NOMO-1 treated with DMSO at 0.1 percent for 48 hours (cell line): ENCODE results near the gene KYAT1.
"Not testable (repeated sequence)": the region's sequence is repeated elsewhere in the genome, so short reads cannot be mapped to it uniquely, and the experiment has no call there.

ENCODE experiments used
- DNase-seq: peaks from one replicate; lab custom pipeline; 2025; ENCODE audit not compliant: unreplicated experiment; lab: John Stamatoyannopoulos, UW

The KYAT1 gene

DNA sequence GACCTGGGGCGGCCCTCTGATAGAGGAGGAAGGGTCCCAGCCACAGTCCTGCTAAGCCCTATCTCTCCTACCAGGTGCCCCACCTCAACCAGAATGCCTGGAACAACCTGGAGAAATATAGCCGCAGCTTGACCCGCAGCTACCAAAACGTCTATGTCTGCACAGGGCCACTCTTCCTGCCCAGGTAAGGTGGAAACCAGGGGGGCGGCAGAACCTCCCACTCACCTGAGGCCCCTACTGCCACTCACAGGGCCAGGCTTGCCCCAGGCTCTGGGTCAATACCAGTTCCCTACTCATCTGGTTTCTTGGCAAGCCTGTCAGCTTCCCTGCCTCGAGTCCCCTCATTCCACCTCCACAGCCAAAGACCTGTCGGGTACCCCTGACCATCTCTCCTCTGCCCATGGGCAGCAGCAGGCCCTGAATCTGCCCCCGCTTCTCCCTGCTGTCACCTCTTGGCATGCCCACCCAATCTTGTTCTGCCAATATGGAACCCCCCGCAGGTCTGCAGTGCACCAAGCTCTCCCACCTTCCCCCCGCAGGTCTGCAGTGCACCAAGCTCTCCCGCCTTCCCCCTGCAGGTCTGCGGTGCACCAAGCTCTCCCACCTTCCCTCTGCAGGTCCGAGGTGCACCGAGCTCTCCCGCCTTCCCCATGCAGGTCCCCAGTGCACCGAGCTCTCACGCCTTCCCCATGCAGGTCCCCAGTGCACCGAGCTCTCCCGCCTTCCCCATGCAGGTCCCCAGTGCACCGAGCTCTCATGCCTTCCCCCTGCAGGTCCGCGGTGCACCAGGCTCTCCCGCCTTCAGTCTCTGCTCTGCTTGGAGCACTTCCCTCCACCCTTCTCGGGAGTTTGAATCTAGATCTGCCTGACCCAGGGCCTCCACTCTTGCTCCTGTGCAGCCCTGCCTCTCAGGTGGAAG lies 60.8 kb downstream of the KYAT1 start:
- no peak for DNase-seq

DNA sequence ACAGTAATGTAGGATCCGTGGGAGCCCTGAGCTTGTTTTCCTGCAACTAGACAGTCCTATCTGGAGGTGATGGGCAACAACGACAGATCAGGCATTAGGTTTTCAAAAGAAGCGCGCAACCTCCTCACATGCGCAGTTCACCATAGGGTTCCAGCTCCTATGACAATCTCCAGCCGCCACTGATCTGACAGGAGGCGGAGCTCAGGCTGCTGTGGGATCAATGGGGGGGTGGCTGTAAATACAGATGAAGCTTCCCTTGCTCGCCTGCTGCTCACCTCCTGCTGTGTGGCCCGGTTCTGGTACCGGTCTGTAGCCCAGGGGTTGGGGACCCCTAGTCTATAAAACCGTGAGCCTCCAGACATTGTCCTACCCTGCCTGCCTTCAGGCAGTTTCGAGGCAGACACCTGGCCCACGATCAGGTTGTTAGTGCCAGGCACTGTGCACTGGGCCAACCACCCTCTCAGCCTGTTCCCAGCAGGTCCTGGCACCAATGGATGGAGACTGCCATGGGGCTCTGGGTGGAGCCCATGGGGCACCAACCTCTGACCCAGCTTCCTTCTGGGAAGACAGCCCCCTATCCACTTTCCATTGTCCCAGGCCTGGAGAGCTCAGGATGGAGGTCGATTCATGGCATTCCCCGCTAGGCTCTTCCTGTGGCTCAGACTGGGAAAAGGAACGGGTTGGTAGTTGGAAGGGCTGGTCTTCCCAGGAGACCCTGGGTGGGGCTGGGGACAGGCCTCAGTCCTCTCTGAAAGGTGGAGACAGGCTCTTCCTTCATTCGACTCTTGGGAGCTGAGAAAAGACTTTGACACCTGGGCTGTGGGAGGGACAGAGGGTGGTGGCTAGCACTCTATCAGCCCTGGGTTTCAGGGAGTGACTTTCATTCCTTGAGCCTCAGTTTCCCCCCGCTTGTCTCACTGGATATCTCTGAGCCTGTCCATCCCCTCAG lies 61.8 kb downstream of the KYAT1 start:
- no peak for DNase-seq

DNA sequence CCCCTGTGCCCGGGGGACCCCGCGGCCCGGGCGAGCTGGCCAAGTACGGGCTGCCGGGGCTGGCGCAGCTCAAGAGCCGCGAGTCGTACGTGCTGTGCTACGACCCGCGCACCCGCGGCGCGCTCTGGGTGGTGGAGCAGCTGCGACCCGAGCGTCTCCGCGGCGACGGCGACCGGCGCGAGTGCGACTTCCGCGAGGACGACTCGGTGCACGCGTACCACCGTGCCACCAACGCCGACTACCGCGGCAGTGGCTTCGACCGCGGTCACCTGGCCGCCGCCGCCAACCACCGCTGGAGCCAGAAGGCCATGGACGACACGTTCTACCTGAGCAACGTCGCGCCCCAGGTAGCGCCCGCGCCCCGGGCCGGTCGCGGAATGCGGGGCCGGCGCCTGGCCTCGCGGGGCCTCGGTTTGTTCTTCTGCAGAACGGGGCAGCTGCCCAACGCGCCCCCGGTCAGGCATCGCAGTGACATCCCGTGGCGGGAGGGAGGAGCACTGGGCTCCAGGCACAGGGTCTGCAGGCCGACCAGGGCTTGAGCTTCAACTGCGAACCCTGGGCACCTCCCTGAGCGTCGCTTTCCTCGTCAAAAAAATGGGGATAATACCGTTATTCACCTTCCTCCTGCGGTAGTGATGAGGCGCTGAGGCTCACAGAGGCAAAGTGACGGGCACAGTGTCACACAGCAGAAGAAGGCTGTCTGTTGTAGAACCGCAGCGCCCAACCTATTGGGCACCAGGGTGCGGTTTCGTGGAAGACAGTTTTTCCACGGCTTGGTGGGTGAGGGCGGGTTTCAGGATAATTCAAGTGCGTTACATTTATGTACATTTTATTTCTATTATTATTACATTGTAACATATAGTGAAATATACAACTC lies 62.7 kb downstream of the KYAT1 start:
- no peak for DNase-seq

DNA sequence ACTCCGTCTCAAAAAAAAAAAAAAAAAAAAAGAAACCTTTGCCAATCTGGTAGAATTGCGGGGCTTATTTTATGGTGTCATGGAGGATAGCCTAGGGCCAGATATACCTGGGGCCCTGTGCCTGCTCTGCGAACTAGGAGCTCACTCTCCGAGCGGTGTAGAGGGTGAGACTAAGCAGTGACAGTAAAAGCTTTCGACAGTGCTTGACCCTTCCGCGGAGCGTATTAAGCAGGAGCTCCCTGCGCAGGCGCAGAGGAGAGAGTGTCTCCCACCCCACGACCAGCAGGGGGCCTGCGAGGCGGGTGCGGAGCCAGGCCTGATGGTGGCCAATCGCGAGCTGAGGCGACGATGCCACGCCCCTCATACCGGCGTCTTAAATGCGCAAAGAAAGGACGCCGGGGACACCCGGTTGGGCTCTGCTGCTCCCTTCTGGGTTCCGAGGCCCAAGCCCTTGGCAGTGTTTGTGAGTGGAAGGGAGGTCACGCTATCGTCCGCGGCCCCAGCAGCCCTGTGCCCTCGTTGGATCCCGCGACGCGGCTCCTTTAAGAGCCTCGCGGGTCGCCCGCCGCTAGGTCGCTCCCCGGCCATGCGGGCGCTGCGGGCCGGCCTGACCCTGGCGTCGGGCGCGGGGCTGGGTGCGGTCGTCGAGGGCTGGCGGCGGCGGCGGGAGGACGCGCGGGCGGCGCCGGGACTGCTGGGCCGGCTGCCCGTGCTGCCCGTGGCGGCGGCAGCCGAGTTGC lies 63.5 kb downstream of the KYAT1 start, which contains the start of gene ENDOG:
TSS of gene ENDOG (plus strand) at position 402 of the 740 bp plus-strand sequence. CDS start at position 587, 185 bp downstream.
- DNase-seq: peak; percentile 96

DNA sequence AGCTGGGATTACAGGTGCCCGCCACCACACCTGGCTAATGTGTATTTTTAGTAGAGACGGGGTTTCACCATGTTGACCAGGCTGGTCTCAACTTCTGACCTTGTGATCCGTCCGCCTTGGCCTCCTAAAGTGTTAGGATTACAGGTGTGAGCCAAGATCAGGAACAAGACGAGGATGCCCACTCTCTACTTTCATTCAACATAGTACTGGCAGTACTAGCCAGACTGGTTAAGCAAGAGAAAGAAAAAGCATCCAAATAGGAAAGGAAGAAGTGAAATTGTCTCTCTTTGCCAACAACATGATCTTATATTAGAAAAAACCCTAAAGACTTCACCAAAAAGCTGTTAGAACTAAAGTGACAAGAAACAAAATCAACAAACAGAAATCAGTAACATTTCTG lies 70.9 kb downstream of the KYAT1 start:
- no peak for DNase-seq

DNA sequence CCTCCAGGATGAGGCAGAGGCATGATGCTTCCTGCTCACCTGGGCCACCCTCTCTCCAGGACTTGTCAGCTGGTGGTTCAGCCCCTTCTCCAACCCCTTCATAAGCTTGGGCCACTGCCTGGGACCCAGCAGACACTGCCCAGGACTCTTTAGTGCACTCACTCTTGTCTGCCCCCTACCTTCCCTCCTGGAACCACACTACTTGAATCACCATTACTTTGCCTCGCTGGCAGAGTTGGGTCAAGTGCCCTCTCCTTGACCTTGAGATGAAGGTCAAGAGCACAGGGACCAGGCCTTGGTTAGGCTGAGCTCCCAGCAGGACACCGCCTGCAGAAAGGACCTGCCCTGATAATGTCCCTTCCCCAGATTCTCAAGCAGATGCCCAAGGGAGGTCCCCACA lies 71.9 kb downstream of the KYAT1 start:
- no peak for DNase-seq

DNA sequence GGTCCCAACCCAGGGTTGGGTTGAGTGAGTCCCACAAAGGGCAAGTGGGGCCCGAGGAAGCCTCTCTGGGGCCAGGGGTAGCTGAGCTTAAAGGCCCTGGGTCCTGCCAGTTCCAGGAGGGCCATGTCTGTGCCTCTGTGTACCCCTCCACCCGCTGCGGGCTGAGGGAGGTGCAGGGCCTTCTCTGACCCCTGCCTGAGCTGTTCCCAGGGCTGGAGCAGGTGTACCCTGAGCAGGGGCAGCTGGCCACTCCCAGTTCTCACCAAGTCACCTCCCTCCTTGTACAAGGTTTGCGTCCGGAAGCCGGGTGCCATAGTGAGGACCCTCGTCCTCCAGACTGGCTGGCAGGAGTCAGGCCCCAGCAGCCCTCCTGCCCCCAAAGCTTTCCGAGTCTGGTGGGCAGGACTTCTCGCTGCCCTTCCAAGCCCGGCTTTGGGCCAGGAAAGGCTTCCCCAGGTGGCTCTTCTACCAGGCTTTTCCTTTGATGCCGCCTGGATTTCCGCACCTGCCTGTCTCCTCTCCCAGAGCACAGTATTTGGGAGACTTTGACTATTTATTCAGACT lies 72.6 kb downstream of the KYAT1 start:
- no peak for DNase-seq

DNA sequence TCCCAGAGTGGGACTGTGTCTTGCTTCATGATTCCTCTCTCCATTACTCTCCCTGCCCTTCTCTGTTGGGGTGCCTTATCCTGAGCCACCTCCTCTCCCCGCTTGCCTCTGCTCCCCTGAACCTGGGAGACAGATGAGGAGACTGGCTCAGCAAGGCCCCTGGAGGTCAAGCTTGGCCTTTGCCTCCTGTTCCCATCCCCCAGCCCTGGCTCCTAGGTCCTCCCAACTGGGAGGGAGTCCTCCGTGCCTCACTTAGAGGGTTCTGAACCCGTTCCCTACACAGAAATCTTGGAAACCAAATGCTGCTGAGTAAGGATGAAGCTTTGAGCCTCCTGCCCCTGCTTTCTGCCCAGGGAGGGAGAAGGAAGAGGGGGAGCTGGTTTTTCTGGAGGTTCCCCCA lies 73.2 kb downstream of the KYAT1 start:
- DNase-seq: no peak

DNA sequence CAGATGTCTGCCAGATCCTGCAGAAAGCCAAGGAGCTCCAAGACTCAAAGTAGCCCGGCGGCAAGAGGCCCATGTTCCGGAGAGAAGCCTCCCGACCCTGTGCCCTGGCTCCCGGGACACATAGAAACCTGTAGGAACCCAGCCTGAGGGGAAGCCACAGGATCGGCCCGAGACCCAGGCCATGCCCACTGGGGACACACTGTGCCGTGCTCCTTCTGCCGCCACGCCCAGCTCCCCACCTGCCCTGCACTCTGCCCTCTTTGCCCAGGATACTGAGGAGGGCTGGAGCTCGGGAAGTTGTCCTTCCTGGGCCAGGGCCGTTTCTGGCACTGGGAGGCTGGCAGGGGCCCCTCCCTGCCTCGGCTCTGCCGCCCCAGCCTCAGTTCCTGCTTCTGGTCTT lies 73.9 kb downstream of the KYAT1 start:
- no peak for DNase-seq

DNA sequence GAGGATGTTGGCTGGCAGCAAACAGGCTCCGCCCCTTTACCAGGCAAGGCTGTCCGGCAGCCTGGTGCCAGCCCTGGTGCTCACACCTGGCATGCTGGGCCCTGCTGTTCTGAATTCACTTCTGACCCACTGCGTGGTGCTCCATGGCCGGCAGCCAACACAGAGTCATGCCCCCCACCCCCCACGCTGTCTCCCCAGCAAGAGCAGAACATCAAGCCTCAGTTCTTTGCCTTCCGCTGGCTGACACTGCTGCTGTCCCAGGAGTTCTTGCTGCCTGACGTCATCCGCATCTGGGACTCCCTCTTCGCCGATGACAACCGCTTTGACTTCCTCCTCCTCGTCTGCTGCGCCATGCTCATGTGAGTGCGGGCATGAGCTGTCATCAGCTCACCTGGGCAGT lies 76.1 kb downstream of the KYAT1 start:
- no peak for DNase-seq

DNA sequence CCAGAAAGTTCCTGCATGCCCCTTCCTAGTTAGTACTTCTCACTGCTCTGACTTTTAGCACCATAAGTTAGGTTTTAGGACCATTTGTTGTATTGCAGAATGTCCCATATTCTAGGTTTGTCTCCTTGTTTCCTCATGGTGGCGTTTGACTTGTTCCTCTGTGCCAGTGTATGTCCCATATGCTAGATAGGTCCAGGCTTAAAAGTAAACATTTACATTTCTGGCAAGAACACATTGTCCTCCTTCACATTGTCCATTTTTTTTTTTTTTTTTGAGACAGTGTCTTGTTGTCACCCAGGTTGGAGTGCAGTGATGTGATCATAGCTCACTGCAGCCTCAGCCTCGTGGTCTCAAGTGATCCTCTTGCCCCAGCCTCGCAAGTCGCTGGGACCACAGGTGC lies 79.3 kb downstream of the KYAT1 start:
- DNase-seq: no peak

DNA sequence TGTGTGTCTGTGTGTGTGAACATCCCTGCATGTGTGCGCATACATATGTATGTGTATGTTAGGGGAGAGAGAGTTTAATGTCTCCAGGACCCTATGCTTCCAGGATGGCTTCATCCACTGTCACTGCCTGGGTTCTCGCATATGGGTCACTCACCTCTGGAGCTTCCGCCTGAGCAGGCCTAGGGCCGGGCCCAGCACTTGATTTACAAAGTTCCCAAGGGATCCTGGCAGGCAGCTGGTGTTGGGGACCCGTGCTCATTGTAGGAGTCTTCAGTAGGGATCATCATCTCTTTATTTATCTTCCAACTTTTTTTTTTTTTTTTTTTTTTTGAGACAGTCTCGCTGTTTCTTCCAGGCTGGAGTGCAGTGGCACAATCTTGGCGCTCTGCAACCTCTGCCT lies 81.7 kb downstream of the KYAT1 start:
- DNase-seq: no peak

DNA sequence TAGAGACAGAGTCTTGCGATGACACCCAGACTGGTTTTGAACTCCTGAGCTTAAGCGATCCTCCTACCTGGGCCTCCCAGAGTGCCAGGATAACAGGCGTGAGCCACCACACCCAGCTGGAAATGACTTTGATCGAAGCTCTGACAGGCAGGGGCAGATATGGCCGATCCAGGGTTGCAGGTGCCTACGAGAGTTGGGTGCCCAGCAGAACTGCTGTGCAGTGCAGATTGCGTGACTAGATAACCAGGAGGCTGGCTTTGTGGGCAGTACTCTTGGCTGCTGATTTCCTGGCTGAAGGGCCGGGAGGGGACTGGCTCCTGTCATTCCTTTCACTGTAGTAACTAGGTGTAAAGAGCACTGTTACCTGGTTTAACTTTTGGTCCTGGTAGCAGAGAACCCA lies 82.9 kb downstream of the KYAT1 start:
- no peak for DNase-seq

DNA sequence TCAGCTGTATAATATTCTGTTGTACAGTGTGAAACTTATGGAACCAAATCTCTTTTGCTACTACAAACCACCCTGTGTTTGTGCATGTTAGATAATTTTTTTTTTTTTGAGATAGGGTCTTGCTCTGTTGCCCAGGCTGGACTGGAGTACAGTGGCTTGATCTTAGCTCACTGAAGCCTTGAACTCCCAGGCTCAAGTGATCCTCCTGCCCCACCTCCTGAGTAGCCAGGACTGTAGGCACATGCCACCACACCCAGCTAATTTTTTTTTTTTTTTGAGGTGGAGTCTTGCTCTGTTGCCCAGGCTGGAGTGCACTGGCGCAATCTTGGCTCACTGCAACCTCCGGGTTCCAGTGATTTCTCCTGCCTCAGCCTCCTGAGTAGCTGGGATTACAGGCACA lies 86.8 kb downstream of the KYAT1 start:
- not testable (repeated sequence) for DNase-seq

DNA sequence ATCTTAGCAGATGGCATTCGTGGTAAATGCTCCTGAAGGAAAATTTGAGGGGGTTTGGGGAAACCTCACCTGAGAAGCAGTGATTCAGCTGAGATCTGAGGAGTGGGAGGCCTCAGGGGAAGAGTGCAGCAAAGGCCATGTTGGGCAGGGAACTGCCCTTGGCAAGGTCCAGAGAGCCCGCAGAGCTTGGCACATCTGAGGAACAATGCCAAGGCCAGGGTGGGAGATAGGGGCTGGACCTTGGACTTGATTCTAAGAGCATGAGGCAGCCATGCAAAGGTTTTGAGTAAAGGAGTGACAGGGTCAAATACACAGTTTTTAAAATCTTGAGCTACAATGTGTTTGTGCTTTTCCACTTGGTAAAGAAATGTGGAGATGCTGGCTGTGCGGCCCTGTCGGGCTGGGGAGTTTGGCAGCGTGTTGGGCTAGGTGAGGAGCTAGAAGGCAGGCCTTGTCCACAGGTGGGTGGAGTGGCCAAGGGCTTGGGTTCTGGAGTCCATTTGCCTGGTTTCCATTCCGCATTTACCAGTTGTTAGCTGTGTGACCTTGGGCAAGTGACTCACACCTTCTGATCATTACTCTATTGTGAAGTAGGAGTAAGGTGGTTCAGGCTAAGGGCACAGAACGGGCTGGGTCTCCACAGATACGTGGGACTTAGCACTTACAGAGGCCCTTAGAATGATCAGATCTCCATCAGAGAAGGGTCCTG lies 88.6 kb downstream of the KYAT1 start:
- no peak for DNase-seq

DNA sequence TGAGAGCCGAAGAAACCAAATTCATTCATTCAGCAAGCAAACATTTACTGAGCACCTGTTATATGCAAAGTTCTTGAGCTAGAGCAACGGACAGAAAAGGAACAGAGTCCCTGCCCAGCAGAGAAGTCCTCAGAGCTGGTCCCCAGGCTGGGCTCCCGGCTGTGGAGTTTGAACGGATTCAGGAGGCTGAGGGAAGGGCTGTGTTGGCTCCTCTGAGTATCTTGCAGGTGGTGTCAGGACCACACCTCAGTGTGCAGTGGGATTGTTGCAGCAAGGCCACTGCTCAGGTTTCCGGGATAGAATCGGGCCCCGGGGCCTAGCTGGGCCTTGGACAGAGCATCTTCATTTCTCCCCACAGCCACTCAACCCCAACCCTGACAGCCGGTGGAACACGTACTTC lies 89.6 kb downstream of the KYAT1 start:
- DNase-seq: no peak

DNA sequence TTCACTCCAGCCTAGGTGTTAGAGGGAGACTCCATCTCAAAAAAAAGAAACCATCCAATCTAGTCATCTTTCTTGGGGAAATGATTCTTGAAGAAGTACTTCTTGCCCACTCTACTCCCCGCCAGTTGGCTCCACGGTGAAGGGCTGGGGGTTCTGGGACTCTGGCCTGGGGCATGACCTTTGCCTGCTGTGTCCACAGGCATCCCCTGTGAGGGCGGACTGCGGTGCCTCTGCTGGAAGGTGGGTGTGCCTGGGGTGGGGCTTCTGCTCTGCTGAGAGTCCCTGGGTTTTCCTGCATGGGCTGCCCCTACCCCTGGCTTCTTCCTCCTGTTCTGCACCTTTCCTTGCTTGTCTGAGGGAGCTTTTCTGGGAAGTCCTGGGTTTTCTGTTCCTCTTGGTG lies 91.2 kb downstream of the KYAT1 start:
- DNase-seq: no peak

DNA sequence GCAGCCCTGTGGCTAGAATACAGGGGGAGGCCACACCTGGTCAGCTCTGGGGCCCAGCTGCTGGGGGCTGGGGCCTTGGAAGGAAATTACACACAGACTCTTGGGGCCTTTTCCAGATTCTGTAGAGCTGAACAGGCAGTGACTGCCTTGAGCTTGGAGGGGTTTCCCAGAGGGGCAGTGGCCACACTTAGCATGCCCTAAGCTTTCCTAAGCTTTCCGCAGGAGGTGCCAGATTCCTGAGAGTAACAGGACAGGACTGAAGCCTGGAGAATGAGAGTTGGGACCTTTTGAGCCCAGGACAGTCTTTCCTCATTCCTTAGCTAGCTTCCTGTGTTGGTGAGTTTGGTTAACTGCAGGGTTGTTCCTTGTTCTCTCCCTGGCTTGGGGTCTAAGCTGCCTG lies 93.3 kb downstream of the KYAT1 start:
- DNase-seq: no peak

DNA sequence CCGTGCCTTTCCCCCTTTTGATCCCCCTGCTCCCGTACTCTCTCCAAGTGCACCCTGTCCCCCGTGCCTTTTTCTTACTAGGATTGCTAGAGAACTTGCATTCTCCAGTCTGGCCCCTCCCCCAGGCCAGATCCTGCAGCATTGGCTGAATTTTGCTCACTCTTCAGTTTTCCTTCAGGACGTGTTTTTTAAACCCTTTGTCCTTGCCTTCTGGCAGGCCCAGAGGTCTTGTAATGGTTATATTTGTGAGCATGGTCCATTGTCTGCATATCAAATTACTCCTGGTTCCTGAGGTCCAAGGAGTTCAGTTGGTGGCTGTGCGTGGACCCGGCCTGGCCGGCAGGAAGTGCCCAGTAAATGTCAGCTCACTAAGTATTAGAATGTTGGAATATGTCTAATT lies 94.1 kb downstream of the KYAT1 start:
- no peak for DNase-seq
